Fibroblast of lung (primary cell): ENCODE data around the gene ADGRL2. TPM values are rescaled to one million over a fixed set of nuclear protein-coding genes. Genes with fewer than 3 reads are reported as not detected.

Experiments used
- DNase-seq, 2 donors: peaks; one replicate each; pipeline versions ENCODE4 v3.0.0 to v3.0.0-alpha.2; 2010; ENCODE audit warnings: low read depth in 2 of 2
- H2AFZ ChIP-seq: 2 replicates; pipeline ENCODE4 v1.5.1; 2012; ENCODE audit warnings: low read length, control low read depth, inconsistent platforms
- H3K27ac ChIP-seq: 2 replicates; pipeline ENCODE4 v1.5.1; 2011; ENCODE audit warnings: low read length, control low read depth; ENCODE audit not compliant: insufficient read depth
- H3K27me3 ChIP-seq: 2 replicates; pipeline ENCODE4 v1.5.1; 2011; ENCODE audit warnings: mild to moderate bottlenecking, low read length; ENCODE audit not compliant: control insufficient read depth, insufficient read depth
- H3K36me3 ChIP-seq: 2 replicates; pipeline ENCODE4 v1.5.1; 2011; ENCODE audit warnings: low read length; ENCODE audit not compliant: control insufficient read depth, insufficient read depth
- H3K4me1 ChIP-seq: 2 replicates; pipeline ENCODE4 v1.5.1; 2011; ENCODE audit warnings: low read length; ENCODE audit not compliant: control insufficient read depth, insufficient read depth; ENCODE audit errors: extremely low read depth
- H3K4me2 ChIP-seq: 2 replicates; pipeline ENCODE4 v1.5.1; 2011; ENCODE audit warnings: low read length, control low read depth; ENCODE audit not compliant: insufficient read depth; ENCODE audit errors: extremely low read depth
- H3K4me3 ChIP-seq, 4 experiments: fragments of 200-600 bp in 1 of 4; sonication (generic) in 1 of 4; replicated peaks in 1 of 4; 2 replicates each; pipeline ENCODE4 v1.5.1; 2011 to 2016; ENCODE audit warnings: low read length in 4 of 4, low read depth in 3 of 4, mild to moderate bottlenecking in 3 of 4, control low read depth in 2 of 4, inconsistent platforms in 1 of 4, mixed read lengths in 1 of 4; ENCODE audit not compliant: insufficient read depth in 1 of 4; ENCODE audit errors: control extremely low read depth in 1 of 4
- H3K79me2 ChIP-seq: 2 replicates; pipeline ENCODE4 v1.5.1; 2012; ENCODE audit warnings: mild to moderate bottlenecking, low read length, inconsistent platforms; ENCODE audit not compliant: control insufficient read depth, insufficient read depth
- H3K9ac ChIP-seq: 2 replicates; pipeline ENCODE4 v1.5.1; 2011; ENCODE audit warnings: mild to moderate bottlenecking, low read length, control low read depth; ENCODE audit not compliant: insufficient read depth
- H3K9me3 ChIP-seq: 2 replicates; pipeline ENCODE4 v1.5.1; 2012; ENCODE audit warnings: low read depth, low read length; ENCODE audit not compliant: control insufficient read depth, insufficient read depth
- H4K20me1 ChIP-seq: 2 replicates; pipeline ENCODE4 v1.5.1; 2011; ENCODE audit warnings: low read length; ENCODE audit not compliant: control insufficient read depth, insufficient read depth; ENCODE audit errors: extremely low read depth
- EZH2 ChIP-seq: IDR thresholded peaks from 2 replicates; pipeline ENCODE4 v1.5.1; 2012; ENCODE audit warnings: low read length, control low read depth, mild to moderate bottlenecking; ENCODE audit errors: missing control alignments
- polyA plus RNA-seq, 2 donors: library from polyadenylated mRNA; depleted of rRNA in 1 of 2; stranded (reverse) in 1 of 2; unstranded in 1 of 2; fragments of >200 nt; gene quantifications; 2 replicates each; pipeline ENCODE4 v1.2.1, GENCODE V29; 2011 to 2012; ENCODE audit warnings: missing spikeins in 1 of 2
- total RNA-seq: library from RNA; depleted of rRNA; stranded (reverse); fragments of >200 nt; gene quantifications from 2 replicates; pipeline ENCODE4 v1.2.1, GENCODE V29; 2014
- TF ChIP-seq, protein P1 (sequence below), 2 donors: IDR thresholded peaks in 1 of 2; conservative IDR thresholded peaks in 1 of 2; 1 replicate in 1 of 2; 2 replicates in 1 of 2; pipeline ENCODE4 v1.5.1; 2011 to 2012; ENCODE audit warnings: low read length in 2 of 2, control low read depth in 1 of 2, inconsistent platforms in 1 of 2, low read depth in 1 of 2, mild to moderate bottlenecking in 1 of 2

ADGRL2 gene
- total and polyA plus RNA-seq, 2 donors (not counting 1 experiment from before 2014, with no cell fraction given), result 74.1 to 196 TPM

DNA sequence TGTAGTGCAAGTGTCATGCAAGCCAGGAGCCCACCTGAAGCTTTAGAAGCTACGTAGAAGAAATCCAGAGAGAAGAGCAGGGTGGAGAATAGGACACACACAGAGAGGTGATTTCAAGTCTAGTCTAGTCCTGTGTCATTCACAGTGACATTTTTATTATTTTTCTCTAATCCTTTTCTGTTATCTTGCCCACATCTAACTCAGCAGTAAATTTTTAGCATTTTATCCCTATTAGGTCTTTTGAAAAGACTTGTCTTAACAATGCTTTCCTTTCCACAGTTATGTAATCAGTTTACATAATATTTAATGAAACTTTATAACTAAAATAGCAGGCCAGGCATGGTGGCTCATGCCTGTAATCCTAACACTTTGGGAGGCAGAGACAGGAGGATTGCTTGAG is 198.6 kb downstream of the ADGRL2 start:
- H3K27me3 ChIP-seq, result no peaks in the 10 kb centered on the region
- TF ChIP-seq EZH2, result no peak
- TF ChIP-seq, protein P1, sequence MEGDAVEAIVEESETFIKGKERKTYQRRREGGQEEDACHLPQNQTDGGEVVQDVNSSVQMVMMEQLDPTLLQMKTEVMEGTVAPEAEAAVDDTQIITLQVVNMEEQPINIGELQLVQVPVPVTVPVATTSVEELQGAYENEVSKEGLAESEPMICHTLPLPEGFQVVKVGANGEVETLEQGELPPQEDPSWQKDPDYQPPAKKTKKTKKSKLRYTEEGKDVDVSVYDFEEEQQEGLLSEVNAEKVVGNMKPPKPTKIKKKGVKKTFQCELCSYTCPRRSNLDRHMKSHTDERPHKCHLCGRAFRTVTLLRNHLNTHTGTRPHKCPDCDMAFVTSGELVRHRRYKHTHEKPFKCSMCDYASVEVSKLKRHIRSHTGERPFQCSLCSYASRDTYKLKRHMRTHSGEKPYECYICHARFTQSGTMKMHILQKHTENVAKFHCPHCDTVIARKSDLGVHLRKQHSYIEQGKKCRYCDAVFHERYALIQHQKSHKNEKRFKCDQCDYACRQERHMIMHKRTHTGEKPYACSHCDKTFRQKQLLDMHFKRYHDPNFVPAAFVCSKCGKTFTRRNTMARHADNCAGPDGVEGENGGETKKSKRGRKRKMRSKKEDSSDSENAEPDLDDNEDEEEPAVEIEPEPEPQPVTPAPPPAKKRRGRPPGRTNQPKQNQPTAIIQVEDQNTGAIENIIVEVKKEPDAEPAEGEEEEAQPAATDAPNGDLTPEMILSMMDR (conservative IDR thresholded peaks at IDR 0.05 in 1 of 2, IDR thresholded peaks at IDR 0.05 in 1 of 2; ENCODE audit: low read depth in 1 of 2, low read length in 2 of 2), result no peak
- H3K9ac ChIP-seq, result no peak overlapping the region
- H3K36me3 ChIP-seq, result no peaks in the 10 kb centered on the region
- no peak overlapping the region for H3K27ac ChIP-seq
- DNase-seq, result no peak
- H3K79me2 ChIP-seq, result no peaks in the 10 kb centered on the region
- H3K4me1 ChIP-seq, result no peaks in the 10 kb centered on the region
- H3K4me2 ChIP-seq, result no peak overlapping the region
- no peak overlapping the region for H2AFZ ChIP-seq
- no peak overlapping the region for H3K4me3 ChIP-seq
- no peaks in the 10 kb centered on the region for H3K9me3 ChIP-seq
- no peaks in the 10 kb centered on the region for H4K20me1 ChIP-seq

DNA sequence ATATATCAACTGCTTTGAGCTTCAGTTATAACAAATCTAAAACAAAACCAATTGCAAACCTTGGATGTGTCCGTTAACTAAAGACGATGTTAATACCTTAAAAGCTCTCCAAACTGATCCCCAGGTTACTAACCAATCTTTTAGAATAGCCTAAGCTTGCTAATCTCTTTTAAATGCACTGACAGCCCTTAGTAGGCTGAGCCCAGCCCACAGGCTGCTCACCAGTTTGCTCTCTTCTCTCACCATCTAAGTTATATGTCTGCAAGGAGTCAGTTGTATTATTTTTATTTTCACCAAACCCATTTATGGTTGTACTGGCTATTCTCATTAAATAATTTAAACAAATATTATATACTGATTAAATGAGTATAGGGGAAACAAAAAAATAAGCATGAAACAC is 199.5 kb downstream of the ADGRL2 start:
- no peak overlapping the region for H3K27ac ChIP-seq
- no peak for DNase-seq
- H3K4me2 ChIP-seq, result no peak overlapping the region
- no peaks in the 10 kb centered on the region for H3K79me2 ChIP-seq
- H3K9ac ChIP-seq, result no peak overlapping the region
- no peaks in the 10 kb centered on the region for H4K20me1 ChIP-seq
- no peaks in the 10 kb centered on the region for H3K27me3 ChIP-seq
- no peak overlapping the region for H2AFZ ChIP-seq
- no peaks in the 10 kb centered on the region for H3K4me1 ChIP-seq
- TF ChIP-seq, protein P1 (conservative IDR thresholded peaks at IDR 0.05 in 1 of 2, IDR thresholded peaks at IDR 0.05 in 1 of 2; ENCODE audit: low read depth in 1 of 2, low read length in 2 of 2), result no peak
- TF ChIP-seq EZH2, result no peak
- no peaks in the 10 kb centered on the region for H3K36me3 ChIP-seq
- H3K9me3 ChIP-seq, result no peaks in the 10 kb centered on the region
- no peak overlapping the region for H3K4me3 ChIP-seq

DNA sequence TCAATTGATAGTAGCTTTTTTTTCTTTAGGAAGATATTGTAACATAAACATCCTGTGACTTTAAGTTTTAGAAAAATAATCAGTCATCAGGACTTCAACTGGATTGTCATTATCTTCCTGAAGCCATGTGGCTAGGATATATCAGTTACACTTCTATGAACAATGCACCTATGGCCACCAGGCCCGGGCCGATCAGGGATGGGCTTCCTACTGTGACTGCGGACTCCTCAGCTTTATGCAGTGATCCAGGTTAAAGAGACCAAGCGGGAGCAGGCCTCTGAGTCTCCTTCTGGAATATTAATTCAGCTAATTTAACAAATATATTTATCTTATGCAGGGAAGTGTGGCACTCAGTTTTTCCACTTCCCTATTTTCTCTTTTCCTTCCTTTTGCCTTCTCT is 200.6 kb downstream of the ADGRL2 start:
- no peaks in the 10 kb centered on the region for H3K27me3 ChIP-seq
- H3K79me2 ChIP-seq, result no peaks in the 10 kb centered on the region
- no peak overlapping the region for H3K4me2 ChIP-seq
- no peaks in the 10 kb centered on the region for H4K20me1 ChIP-seq
- no peak overlapping the region for H3K9ac ChIP-seq
- no peaks in the 10 kb centered on the region for H3K9me3 ChIP-seq
- DNase-seq, result no peak
- no peak overlapping the region for H2AFZ ChIP-seq
- H3K4me3 ChIP-seq, result no peak overlapping the region
- no peaks in the 10 kb centered on the region for H3K4me1 ChIP-seq
- H3K36me3 ChIP-seq, result no peaks in the 10 kb centered on the region
- no peak for TF ChIP-seq EZH2
- TF ChIP-seq, protein P1 (conservative IDR thresholded peaks at IDR 0.05 in 1 of 2, IDR thresholded peaks at IDR 0.05 in 1 of 2; ENCODE audit: low read depth in 1 of 2, low read length in 2 of 2), result no peak
- no peak overlapping the region for H3K27ac ChIP-seq
